OCI-LY3 (cell line): Measurements from ENCODE around the gene COL4A2.

ENCODE experiments used
- H2AFZ ChIP-seq: fragments of 200-600, 300-600 bp; shearing (Covaris generic); 2 replicates; pipeline ENCODE4 v1.6.0; 2014; ENCODE audit warnings: antibody characterized with exemption, low read depth, low read length
- H3K27ac ChIP-seq: fragments of 200-600, 300-600 bp; sonication (generic); 2 replicates; pipeline ENCODE4 v1.5.1; 2014; ENCODE audit warnings: mild to moderate bottlenecking, low read length, moderate library complexity, mixed read lengths
- H3K27me3 ChIP-seq: fragments of 200-600, 300-600 bp; sonication (generic); 2 replicates; pipeline ENCODE4 v1.6.1; 2014; ENCODE audit warnings: low read depth, low read length, mixed read lengths
- H3K36me3 ChIP-seq: fragments of 200-600, 300-600 bp; sonication (generic); replicated peaks from 2 replicates; pipeline ENCODE3; 2014; ENCODE audit warnings: low read depth, low read length, mixed read lengths
- H3K4me1 ChIP-seq: fragments of 300-600, 200-600 bp; sonication (generic); 2 replicates; pipeline ENCODE4 v1.6.1; 2014; ENCODE audit warnings: low read length, mixed read lengths
- H3K4me2 ChIP-seq: fragments of 200-600, 300-600 bp; sonication (generic); 2 replicates; pipeline ENCODE4 v1.6.1; 2014; ENCODE audit warnings: low read length, mixed read lengths
- H3K4me3 ChIP-seq: fragments of 300-600, 200-600 bp; sonication (generic); 2 replicates; pipeline ENCODE4 v1.5.1; 2014; ENCODE audit warnings: antibody characterized with exemption, mild to moderate bottlenecking, low read length, moderate library complexity
- H3K79me2 ChIP-seq: fragments of 300-600, 200-600 bp; shearing (Covaris generic); 2 replicates; pipeline ENCODE4 v1.6.1; 2014; ENCODE audit warnings: mild to moderate bottlenecking, low read length, mixed read lengths
- H3K9ac ChIP-seq: fragments of 300-600, 200-600 bp; shearing (Covaris generic); 2 replicates; pipeline ENCODE4 v1.6.0; 2014; ENCODE audit warnings: mild to moderate bottlenecking, low read length, moderate library complexity
- H3K9me3 ChIP-seq: fragments of 200-600, 300-600 bp; shearing (Covaris generic); 2 replicates; pipeline ENCODE4 v1.6.1; 2014; ENCODE audit warnings: low read length, mixed read lengths; ENCODE audit not compliant: insufficient read depth
- H4K20me1 ChIP-seq: fragments of 200-600, 300-600 bp; sonication (generic); 2 replicates; pipeline ENCODE4 v1.6.1; 2016; ENCODE audit warnings: low read length, mixed read lengths; ENCODE audit not compliant: insufficient read depth
- CTCF ChIP-seq: fragments of 200-600, 300-600 bp; sonication (generic); IDR thresholded peaks from 2 replicates; pipeline ENCODE4 v1.5.1; 2014; ENCODE audit warnings: antibody characterized with exemption, low read length, low read depth
- EZH2phosphoT487 ChIP-seq: fragments of 200-600 bp; shearing (Covaris generic); IDR thresholded peaks from 2 replicates; pipeline ENCODE4 v1.6.1; 2018; ENCODE audit warnings: antibody characterized with exemption, mixed run types, low read depth

Gene COL4A2

DNA sequence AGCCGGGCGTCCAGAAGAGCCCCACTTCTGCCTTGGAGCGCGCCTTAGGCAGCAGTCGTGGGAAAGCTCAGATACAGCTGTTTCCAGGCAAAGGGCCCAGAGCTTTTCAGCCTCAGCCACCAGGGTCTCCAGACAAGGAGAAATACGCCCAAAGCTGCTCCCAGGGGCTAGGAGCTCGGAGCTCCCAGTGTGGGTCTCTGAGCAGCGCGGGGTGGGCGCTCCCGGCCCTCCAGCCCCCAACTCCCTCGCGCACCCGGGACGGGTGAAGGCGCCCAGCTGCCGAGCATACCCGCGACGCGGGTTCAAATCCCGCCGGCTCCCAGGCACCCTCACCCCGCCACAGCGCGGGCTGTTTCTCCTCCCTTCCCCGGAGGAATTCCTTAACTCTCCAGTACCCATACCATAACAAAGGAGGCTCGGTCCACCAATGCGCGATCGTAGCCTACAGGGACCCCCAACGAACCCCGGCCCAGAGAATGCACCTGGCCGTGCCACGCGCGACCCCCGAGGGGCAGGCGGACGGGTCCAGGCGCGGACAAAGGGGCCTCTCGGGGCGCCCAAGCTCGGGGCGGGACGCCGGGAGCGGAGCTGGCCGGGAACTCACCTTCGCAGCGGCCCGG lies 634 bp upstream of the COL4A2 start:
- peaks cover 41% of the 10 kb centered on the region for H3K27me3 ChIP-seq
- no peak overlapping the region for H3K9ac ChIP-seq
- no peak overlapping the region for H3K4me3 ChIP-seq
- no peak overlapping the region for H3K27ac ChIP-seq
- H3K9me3 ChIP-seq = no peaks in the 10 kb centered on the region
- no peak overlapping the region for H3K4me2 ChIP-seq
- no peaks in the 10 kb centered on the region for H3K36me3 ChIP-seq
- H4K20me1 ChIP-seq = no peaks in the 10 kb centered on the region
- TF ChIP-seq CTCF = no peak
- no peak for TF ChIP-seq EZH2phosphoT487
- H3K79me2 ChIP-seq = no peaks in the 10 kb centered on the region
- H2AFZ ChIP-seq = no peak overlapping the region
- H3K4me1 ChIP-seq = no peaks in the 10 kb centered on the region

DNA sequence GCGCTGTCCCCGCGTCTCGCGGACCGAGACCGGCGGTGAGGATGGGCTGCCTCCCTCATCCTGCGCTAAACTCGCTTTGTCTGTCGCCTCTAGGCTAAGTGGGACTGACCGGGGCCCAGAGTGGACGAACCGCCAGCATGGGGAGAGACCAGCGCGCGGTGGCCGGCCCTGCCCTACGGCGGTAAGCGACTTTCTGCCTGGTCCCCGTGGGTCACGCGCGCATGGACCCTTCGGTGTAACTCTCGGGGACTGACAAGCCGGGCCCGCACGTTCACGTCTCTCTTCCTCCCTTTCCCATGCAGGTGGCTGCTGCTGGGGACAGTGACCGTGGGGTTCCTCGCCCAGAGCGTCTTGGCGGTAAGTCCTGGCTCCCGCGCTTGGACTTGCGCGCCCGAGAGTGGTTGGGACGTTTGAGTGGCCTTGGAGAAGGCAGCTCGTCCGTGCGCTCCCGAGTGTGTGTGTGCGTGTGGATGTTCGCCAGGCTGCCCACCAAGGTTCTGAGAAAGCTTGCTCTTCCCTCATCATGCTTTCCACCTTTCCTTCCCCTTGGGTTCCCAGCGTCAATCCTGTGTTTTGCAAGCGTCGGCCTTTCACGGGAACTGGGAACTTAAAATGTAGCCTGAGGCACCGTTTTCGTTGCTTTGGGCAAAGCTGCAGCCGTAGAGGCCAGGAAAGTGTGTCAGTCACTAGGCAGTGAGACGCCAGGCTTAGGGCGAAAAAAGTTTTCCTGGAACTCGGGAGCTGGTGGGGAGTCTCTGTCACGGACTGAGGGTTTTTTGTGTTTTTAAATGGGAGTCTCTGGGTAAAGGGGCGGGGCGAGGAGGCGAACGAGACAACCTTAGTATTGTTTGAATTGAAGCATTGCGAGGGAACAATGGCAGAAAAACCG lies 927 bp downstream of the COL4A2 start:
- no peaks in the 10 kb centered on the region for H3K79me2 ChIP-seq
- no peaks in the 10 kb centered on the region for H3K9me3 ChIP-seq
- no peak overlapping the region for H3K4me3 ChIP-seq
- no peak overlapping the region for H2AFZ ChIP-seq
- no peak overlapping the region for H3K9ac ChIP-seq
- H3K4me1 ChIP-seq = no peaks in the 10 kb centered on the region
- TF ChIP-seq CTCF = no peak
- TF ChIP-seq EZH2phosphoT487 = no peak
- no peak overlapping the region for H3K27ac ChIP-seq
- peaks cover 26% of the 10 kb centered on the region for H3K27me3 ChIP-seq
- H3K4me2 ChIP-seq = no peak overlapping the region
- H3K36me3 ChIP-seq = no peaks in the 10 kb centered on the region
- H4K20me1 ChIP-seq = no peaks in the 10 kb centered on the region

DNA sequence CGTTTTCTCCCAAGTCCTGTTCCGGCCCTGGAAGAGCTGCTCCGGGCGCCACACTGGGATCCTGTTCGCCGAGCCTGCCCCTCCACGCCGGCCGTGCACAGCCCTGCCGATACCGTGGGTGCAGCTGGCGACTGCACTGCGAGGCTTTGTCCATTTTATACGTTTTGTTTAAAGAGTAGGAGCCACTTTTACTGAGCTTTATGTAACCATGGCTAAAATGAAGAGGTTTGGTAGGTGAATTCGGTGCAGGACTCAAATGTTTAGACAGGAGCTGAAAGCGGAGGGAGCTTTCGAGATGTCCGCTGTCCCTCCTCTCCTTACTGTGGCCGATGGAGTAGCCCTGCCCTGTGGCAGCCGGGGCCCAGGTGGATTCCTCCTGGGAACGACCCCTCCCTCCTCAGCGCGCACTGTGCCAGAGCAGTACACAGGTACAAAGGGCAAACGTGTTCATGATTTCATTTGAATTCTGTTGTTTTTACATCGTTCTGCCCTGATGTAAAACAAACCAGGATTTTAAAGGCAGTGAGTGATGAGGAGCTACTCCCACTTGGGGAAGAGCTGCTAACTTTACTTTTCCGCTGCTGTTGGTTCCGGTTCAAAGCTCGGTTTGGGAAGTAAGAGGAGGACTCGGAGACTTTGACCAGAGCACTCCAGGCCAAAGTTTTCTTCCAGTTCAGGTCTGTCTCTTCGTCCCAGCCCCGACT lies 1.7 kb downstream of the COL4A2 start:
- Histone ChIP-seq H3K4me3 (no peak overlapping the region), H3K79me2 (no peaks in the 10 kb centered on the region), H3K9me3 (no peaks in the 10 kb centered on the region), H3K27me3 (peaks cover 18% of the 10 kb centered on the region), H3K9ac (no peak overlapping the region), H3K4me1 (no peaks in the 10 kb centered on the region), H2AFZ (no peak overlapping the region), H3K27ac (no peak overlapping the region), H4K20me1 (no peaks in the 10 kb centered on the region), H3K36me3 (no peaks in the 10 kb centered on the region), H3K4me2 (no peak overlapping the region)
- TF ChIP-seq EZH2phosphoT487 (no peak), CTCF (no peak)
